Common myeloid progenitor, CD34-positive (primary cell): Measurements from ENCODE around the gene MAP3K13.

Experiments used
- CTCF ChIA-PET: fragments of 350-600 bp; sonication (Branson Sonifier 250); formaldehyde crosslinking; loops from one replicate; lab custom pipeline; 2021; ENCODE audit warnings: antibody characterized with exemption; lab: Charles Lee
- POLR2A ChIA-PET: fragments of 350-600 bp; sonication (Branson Sonifier 250); formaldehyde crosslinking; loops from one replicate; lab custom pipeline; 2021; ENCODE audit warnings: antibody characterized with exemption; lab: Charles Lee
- DNase-seq, 3 donors: peaks; one replicate each; pipeline versions ENCODE4 v3.0.0 to v3.0.0-alpha.2; 2013
- H3K27ac ChIP-seq, 2 experiments: 1 replicate in 1 of 2; 2 replicates in 1 of 2; pipeline ENCODE4 v1.7.0; 2013; ENCODE audit warnings: inconsistent platforms in 2 of 2, low read length in 2 of 2, mild to moderate bottlenecking in 2 of 2, low read depth in 1 of 2, moderate library complexity in 1 of 2; ENCODE audit not compliant: severe bottlenecking in 2 of 2, insufficient read depth in 1 of 2, poor library complexity in 1 of 2
- H3K27me3 ChIP-seq, 5 experiments: replicated peaks in 2 of 5; 1 replicate in 3 of 5; 2 replicates in 2 of 5; pipeline versions ENCODE4 v1.6.1 to v1.7.0; 2013; ENCODE audit warnings: low read length in 4 of 5, mild to moderate bottlenecking in 2 of 5, moderate library complexity in 2 of 5, inconsistent platforms in 1 of 5; ENCODE audit not compliant: insufficient read depth in 5 of 5, control insufficient read depth in 4 of 5
- H3K36me3 ChIP-seq, 4 experiments: 1 replicate in 2 of 4; 2 replicates in 2 of 4; pipeline versions ENCODE4 v1.6.1 to v1.7.0; 2013; ENCODE audit warnings: low read length in 3 of 4, control low read depth in 1 of 4, mild to moderate bottlenecking in 1 of 4; ENCODE audit not compliant: control insufficient read depth in 4 of 4, insufficient read depth in 4 of 4
- H3K4me1 ChIP-seq, 4 experiments: 1 replicate in 3 of 4; 2 replicates in 1 of 4; pipeline versions ENCODE4 v1.6.1 to v1.7.1; 2013; ENCODE audit warnings: low read length in 3 of 4, mild to moderate bottlenecking in 3 of 4, control low read depth in 1 of 4, inconsistent platforms in 1 of 4, moderate library complexity in 1 of 4; ENCODE audit not compliant: control insufficient read depth in 4 of 4, insufficient read depth in 4 of 4; ENCODE audit errors: control extremely low read depth in 1 of 4
- H3K4me3 ChIP-seq, 7 experiments: 1 replicate in 4 of 7; 2 replicates in 3 of 7; pipeline versions ENCODE4 v1.5.1 to v1.7.0; 2013; ENCODE audit warnings: mild to moderate bottlenecking in 7 of 7, low read length in 6 of 7, moderate library complexity in 6 of 7, inconsistent platforms in 2 of 7, low read depth in 2 of 7, control low read depth in 1 of 7; ENCODE audit not compliant: insufficient read depth in 4 of 7, control insufficient read depth in 1 of 7; ENCODE audit errors: extremely low read depth in 1 of 7
- H3K9me3 ChIP-seq, 5 experiments: 1 replicate in 4 of 5; 2 replicates in 1 of 5; pipeline versions ENCODE4 v1.6.1 to v1.7.1; 2013; ENCODE audit warnings: low read length in 4 of 5, mild to moderate bottlenecking in 2 of 5, inconsistent platforms in 1 of 5, low read depth in 1 of 5, moderate library complexity in 1 of 5; ENCODE audit not compliant: control insufficient read depth in 4 of 5, insufficient read depth in 2 of 5; ENCODE audit errors: control extremely low read depth in 1 of 5
- WGBS: methylation state at CpG from one replicate; pipeline ENCODE4 v1.1.5; 2013; ENCODE audit not compliant: insufficient coverage; 5-methylcytosine and 5-hydroxymethylcytosine counted together

The MAP3K13 gene

DNA sequence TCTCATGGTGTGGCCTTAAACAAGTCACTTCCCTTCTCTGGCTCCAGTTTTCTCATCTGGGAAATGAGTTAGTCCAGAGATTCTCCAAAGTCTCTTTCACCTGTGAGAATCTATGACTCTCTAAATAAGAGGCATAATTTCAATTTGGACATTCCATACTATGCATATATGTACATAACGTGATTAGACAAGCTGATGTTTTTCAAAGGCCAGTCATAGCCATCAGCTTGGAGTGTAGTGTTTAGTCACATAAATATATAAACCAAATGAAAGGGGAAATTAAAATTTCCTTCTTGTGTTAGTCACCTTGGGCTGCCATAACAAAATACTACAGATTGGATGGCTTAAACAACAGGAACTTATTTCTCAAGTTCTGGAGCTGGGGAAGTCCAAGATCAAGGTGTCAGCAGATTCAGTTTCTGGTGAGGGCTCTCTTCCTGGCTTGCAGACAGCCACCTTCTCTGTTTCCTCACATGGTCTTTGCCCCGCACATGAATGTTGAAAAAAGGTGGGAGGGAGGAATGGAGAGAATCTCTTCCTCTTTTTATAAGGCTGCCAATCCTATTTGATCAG lies 116.5 kb downstream of the MAP3K13 start:
- no peak overlapping the region for H3K27ac ChIP-seq
- peaks cover 0 to 4% (median 0%) of the 10 kb centered on the region in 4 experiments for H3K4me1 ChIP-seq
- H3K36me3 ChIP-seq = peaks cover 0 to 12% (median 4%) of the 10 kb centered on the region in 4 experiments
- CTCF ChIA-PET = interaction anchor here (0.8 to 1.2 kb wide), 2 partner anchors 11 to 26 kb away, joined by 3 read pairs; no protein-coding TSS in a partner anchor
- POLR2A ChIA-PET = no interaction called here
- H3K9me3 ChIP-seq = no peaks in the 10 kb centered on the region
- no CpG with 5 or more reads among the region's 2 CpGs for WGBS
- DNase-seq = no peak
- H3K27me3 ChIP-seq = no peaks in the 10 kb centered on the region
- no peak overlapping the region for H3K4me3 ChIP-seq

DNA sequence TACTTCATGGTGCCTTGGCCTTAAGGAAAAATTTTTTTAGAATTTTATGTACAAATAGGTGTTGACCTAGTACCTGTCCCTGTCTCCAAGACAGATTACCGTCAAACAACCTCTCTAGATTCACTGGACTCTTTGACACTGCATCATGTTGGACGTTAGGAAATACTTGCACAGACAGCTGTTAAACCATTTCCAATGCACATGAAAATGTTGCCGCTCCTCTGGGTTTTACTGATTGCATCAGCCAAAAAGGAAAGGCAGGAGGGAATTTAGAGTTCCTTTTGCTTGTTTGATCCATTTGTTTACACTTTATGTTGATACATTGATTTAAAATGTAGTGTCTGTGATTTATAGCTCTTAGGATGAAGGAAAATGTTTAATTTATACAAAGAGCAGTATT lies 121.4 kb downstream of the MAP3K13 start:
- Histone ChIP-seq H3K27me3 (no peaks in the 10 kb centered on the region), H3K9me3 (no peaks in the 10 kb centered on the region), H3K27ac (no peak overlapping the region), H3K36me3 (peaks cover 4 to 29% (median 15%) of the 10 kb centered on the region in 4 experiments), H3K4me3 (no peak overlapping the region), H3K4me1 (peaks cover 0 to 4% (median 0%) of the 10 kb centered on the region in 4 experiments)
- POLR2A ChIA-PET = no interaction called here
- no peak for DNase-seq
- CTCF ChIA-PET = interaction anchor here (0.7 kb wide), 1 partner anchor 35 kb away, joined by 3 read pairs; no protein-coding TSS in a partner anchor
- WGBS = 100% methylated on average over 2 of the region's 3 CpGs

DNA sequence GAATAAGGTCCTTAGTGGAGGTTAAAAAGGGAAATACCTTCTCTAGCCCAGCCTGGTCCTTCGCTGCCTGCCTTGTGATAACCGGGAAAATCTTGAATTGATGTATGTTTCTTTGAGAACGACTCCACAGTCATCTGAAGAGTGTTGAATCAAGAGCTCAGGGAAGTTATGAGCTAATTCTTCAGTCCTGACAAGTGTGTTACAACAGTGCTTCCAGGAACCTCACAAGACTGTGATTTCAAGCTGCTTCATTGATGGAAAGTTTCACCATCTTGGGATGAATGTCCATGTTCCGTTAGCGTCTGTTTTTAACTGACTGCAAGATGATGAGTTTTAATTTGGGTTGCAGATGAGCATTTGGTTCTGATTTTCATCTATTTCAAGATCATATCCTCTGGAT lies 123.5 kb downstream of the MAP3K13 start:
- Histone ChIP-seq H3K4me1 (peaks cover 0 to 4% (median 0%) of the 10 kb centered on the region in 4 experiments), H3K27ac (no peak overlapping the region), H3K27me3 (no peaks in the 10 kb centered on the region), H3K9me3 (no peaks in the 10 kb centered on the region), H3K36me3 (peaks cover 4 to 37% (median 30%) of the 10 kb centered on the region in 4 experiments), H3K4me3 (no peak overlapping the region)
- DNase-seq = no peak
- ChIA-PET CTCF (interaction anchor here (1.0 kb wide), 1 partner anchor 16 kb away, joined by 3 read pairs; no protein-coding TSS in a partner anchor), POLR2A (no interaction called here)
- WGBS = 94% methylated on average over 5 of the region's 5 CpGs

DNA sequence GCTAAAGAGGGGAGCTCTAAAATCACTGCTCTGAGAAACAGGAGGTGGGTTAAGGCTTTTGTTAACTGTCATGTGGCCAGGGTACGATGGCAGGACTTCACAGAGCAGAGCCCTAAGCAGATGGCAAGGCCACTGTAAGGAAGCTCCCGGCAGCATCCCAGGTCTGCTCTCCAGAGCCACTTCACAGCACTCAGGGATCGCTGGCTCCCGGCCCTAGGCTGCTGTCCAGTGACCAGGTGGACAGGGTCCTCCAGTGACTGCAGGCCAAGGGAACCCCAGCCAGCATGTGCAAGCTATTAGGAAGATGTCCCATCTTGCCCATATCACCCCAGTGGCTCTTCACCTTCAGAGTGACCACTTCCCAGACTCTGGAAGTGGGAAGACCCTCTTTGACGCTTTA lies 125.5 kb downstream of the MAP3K13 start:
- 98% methylated on average over 5 of the region's 5 CpGs for WGBS
- Histone ChIP-seq H3K9me3 (no peaks in the 10 kb centered on the region), H3K27ac (no peak overlapping the region), H3K4me1 (no peaks in the 10 kb centered on the region), H3K4me3 (no peak overlapping the region), H3K27me3 (no peaks in the 10 kb centered on the region), H3K36me3 (peaks cover 4 to 51% (median 37%) of the 10 kb centered on the region in 4 experiments)
- CTCF ChIA-PET = interaction anchor here (0.7 to 1.9 kb wide), 2 partner anchors 28 to 670 kb away, joined by 3 to 4 read pairs; no protein-coding TSS in a partner anchor
- DNase-seq = no peak
- POLR2A ChIA-PET = no interaction called here

DNA sequence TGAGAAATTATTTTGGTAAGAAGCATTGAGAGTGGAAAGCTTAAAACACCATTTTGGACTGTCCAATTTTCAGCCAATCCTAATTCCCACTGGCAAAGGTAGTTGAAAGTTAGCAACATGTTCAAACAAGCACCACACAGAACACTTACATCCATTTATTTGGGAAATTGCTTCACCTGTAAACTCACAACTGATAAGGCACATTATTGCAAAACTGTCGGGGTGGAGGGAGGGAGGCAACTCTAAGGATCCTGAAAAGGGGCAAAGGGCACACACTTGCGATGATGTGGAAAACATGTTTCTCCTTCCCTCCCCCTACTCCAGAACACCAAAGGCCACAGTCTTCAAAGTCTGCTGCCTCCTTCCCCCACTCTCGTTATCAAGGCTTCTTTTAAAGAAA lies 126.5 kb downstream of the MAP3K13 start:
- H3K27me3 ChIP-seq = no peaks in the 10 kb centered on the region
- H3K4me1 ChIP-seq = no peaks in the 10 kb centered on the region
- POLR2A ChIA-PET = no interaction called here
- peaks cover 12 to 61% (median 42%) of the 10 kb centered on the region in 4 experiments for H3K36me3 ChIP-seq
- H3K4me3 ChIP-seq = no peak overlapping the region
- CTCF ChIA-PET = interaction anchor here (1.9 kb wide), 1 partner anchor 29 kb away, joined by 4 read pairs; no protein-coding TSS in a partner anchor
- no peak overlapping the region for H3K27ac ChIP-seq
- no peak for DNase-seq
- no peaks in the 10 kb centered on the region for H3K9me3 ChIP-seq
- WGBS = 100% methylated on average over 3 of the region's 3 CpGs

DNA sequence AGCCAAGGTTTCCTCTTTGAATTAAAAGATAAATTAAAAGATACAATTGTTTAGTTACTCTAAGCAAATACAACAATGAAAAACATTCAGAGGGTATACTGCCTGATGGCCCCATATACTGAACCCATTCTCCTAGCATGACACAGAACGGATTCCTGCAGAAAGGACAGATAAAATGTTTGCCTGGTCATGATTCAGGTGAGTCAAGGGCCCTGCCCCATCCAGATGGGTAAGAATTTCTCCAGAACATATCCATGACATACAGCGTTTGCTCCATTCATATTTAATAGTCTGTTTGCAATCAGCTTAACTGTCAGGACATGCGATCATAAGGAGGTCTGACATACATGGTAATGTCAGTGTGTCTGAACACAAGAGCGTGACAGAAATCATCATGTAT lies 127.3 kb downstream of the MAP3K13 start:
- ChIA-PET CTCF (no interaction called here), POLR2A (no interaction called here)
- DNase-seq = no peak
- Histone ChIP-seq H3K27ac (no peak overlapping the region), H3K9me3 (no peaks in the 10 kb centered on the region), H3K36me3 (peaks cover 12 to 69% (median 47%) of the 10 kb centered on the region in 4 experiments), H3K4me1 (no peaks in the 10 kb centered on the region), H3K4me3 (no peak overlapping the region), H3K27me3 (no peaks in the 10 kb centered on the region)
- WGBS = 100% methylated on average over 3 of the region's 4 CpGs
